Suprapubic skin (tissue), 4 donors: ENCODE results near the gene NR1H2. TPM values are rescaled to one million over a fixed set of nuclear protein-coding genes. Genes with fewer than 3 reads are reported as not detected.

Source experiments
- DNase-seq, 2 donors: peaks; one replicate each; pipeline ENCODE4 v3.0.0-alpha.2; 2019; ENCODE audit warnings: low spot score in 2 of 2
- H3K27ac ChIP-seq: fragments of 200-600 bp; sonication (generic); one replicate; pipeline ENCODE4 v1.5.1; 2019
- H3K27me3 ChIP-seq: fragments of 200-600 bp; sonication (generic); one replicate; pipeline ENCODE4 v1.5.1; 2019
- H3K36me3 ChIP-seq: fragments of 200-600 bp; sonication (generic); one replicate; pipeline ENCODE4 v1.5.1; 2019
- H3K4me1 ChIP-seq: fragments of 200-600 bp; sonication (generic); one replicate; pipeline ENCODE4 v1.5.1; 2019
- H3K4me3 ChIP-seq: fragments of 200-600 bp; sonication (generic); one replicate; pipeline ENCODE4 v1.5.1; 2019; ENCODE audit warnings: mild to moderate bottlenecking
- H3K9me3 ChIP-seq: fragments of 200-600 bp; sonication (generic); one replicate; pipeline ENCODE4 v1.5.1; 2019
- EP300 ChIP-seq: sonication (generic); formaldehyde crosslinking; IDR thresholded peaks from one replicate; pipeline ENCODE4 v1.6.1; 2017; ENCODE audit warnings: antibody characterized with exemption
- POLR2A ChIP-seq, 2 donors: fragments of 450-650 bp; IDR thresholded peaks; one replicate each; pipeline ENCODE4 v1.6.1; 2017; ENCODE audit warnings: antibody characterized with exemption in 2 of 2, mild to moderate bottlenecking in 2 of 2, moderate library complexity in 2 of 2
- POLR2AphosphoS5 ChIP-seq, 3 donors: sonication (generic); formaldehyde crosslinking; IDR thresholded peaks; one replicate each; pipeline ENCODE4 v1.6.1; 2017; ENCODE audit warnings: antibody characterized with exemption in 3 of 3
- WGBS: methylation state at CpG from one replicate; pipeline ENCODE4 v1.1.5; 2018; 5-methylcytosine and 5-hydroxymethylcytosine counted together
- total RNA-seq, 4 donors: library from RNA; depleted of rRNA; stranded (reverse); fragments of >200 nt; gene quantifications; one replicate each; pipeline ENCODE4 v1.1.0, GENCODE V29; 2016
- TF ChIP-seq, protein P1 (sequence below), 2 donors: fragments of 200-600 bp in 1 of 2; fragments of 450-650 bp in 1 of 2; sonication (generic) in 1 of 2; IDR thresholded peaks; one replicate each; pipeline ENCODE4 v1.5.1; 2016 to 2019; ENCODE audit warnings: antibody characterized with exemption in 2 of 2, mild to moderate bottlenecking in 1 of 2, moderate library complexity in 1 of 2

Gene NR1H2
- total RNA-seq, 4 donors from 2014 or later: 80.6 to 94.7 (median 88.9) TPM

DNA sequence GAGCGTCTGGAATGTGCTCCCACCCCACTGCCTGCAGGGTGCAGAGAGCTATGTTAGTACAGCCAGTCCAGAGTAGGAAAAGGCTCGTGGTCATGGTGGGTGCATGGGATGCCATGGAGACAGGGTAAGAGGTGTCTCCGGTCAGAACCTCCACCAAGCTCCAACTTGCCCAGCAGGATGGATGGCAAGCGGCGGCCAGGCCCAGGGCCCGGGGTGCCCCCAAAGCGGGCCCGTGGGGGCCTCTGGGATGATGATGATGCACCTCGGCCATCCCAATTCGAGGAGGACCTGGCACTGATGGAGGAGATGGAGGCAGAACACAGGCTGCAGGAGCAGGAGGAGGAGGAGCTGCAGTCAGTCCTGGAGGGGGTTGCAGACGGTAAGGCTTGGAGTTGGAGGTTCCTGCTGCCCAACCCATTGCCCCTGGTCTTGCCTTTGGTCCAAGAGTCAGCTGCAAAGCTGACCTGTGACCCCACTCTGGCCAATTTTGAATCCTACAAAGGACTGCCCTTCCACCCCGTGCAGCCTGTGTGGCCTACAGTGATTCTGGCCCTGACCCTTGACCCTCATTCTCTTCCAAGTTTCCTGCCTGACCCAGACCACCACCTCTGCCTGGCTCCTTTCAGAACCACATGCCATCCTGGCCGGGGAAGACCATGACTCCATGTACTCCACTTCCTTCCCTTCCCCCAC, 22.6 kb downstream of the NR1H2 start:
- H3K4me3 ChIP-seq: no peak overlapping the region
- H3K9me3 ChIP-seq: no peaks in the 10 kb centered on the region
- H3K27me3 ChIP-seq: no peaks in the 10 kb centered on the region
- no peak for DNase-seq
- H3K4me1 ChIP-seq: no peaks in the 10 kb centered on the region
- WGBS: 86% methylated on average over 8 of the region's 13 CpGs
- H3K27ac ChIP-seq: no peak overlapping the region
- peaks cover 27% of the 10 kb centered on the region for H3K36me3 ChIP-seq
- TF ChIP-seq, protein P1, sequence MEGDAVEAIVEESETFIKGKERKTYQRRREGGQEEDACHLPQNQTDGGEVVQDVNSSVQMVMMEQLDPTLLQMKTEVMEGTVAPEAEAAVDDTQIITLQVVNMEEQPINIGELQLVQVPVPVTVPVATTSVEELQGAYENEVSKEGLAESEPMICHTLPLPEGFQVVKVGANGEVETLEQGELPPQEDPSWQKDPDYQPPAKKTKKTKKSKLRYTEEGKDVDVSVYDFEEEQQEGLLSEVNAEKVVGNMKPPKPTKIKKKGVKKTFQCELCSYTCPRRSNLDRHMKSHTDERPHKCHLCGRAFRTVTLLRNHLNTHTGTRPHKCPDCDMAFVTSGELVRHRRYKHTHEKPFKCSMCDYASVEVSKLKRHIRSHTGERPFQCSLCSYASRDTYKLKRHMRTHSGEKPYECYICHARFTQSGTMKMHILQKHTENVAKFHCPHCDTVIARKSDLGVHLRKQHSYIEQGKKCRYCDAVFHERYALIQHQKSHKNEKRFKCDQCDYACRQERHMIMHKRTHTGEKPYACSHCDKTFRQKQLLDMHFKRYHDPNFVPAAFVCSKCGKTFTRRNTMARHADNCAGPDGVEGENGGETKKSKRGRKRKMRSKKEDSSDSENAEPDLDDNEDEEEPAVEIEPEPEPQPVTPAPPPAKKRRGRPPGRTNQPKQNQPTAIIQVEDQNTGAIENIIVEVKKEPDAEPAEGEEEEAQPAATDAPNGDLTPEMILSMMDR (IDR thresholded peaks at IDR 0.05): no peak

DNA sequence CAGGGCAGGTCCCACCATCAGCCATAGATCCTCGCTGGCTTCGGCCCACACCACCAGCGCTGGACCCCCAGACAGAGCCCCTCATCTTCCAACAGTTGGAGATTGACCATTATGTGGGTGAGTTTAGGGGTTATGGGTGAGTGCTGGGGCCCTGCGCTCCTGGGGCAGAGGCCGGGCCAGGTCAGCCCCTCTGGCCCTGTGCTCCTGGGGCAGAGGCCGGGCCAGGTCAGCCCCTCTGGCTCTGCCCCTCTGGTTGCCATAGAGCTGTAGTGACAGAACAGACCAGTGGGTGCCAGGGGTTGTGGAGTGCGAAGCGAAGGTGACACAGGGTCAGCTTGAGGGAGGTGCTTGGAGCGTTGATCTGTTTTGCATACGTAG, 23.1 kb downstream of the NR1H2 start:
- no peaks in the 10 kb centered on the region for H3K27me3 ChIP-seq
- 92% methylated on average over 10 of the region's 10 CpGs for WGBS
- TF ChIP-seq POLR2AphosphoS5 (IDR thresholded peaks at IDR 0.05) (no peak), EP300 (no peak), POLR2A (IDR thresholded peaks at IDR 0.05) (no peak)
- TF ChIP-seq, protein P1 (IDR thresholded peaks at IDR 0.05): no peak
- DNase-seq: no peak
- H3K36me3 ChIP-seq: peaks cover 32% of the 10 kb centered on the region
- no peaks in the 10 kb centered on the region for H3K4me1 ChIP-seq
- no peak overlapping the region for H3K4me3 ChIP-seq
- no peak overlapping the region for H3K27ac ChIP-seq
- no peaks in the 10 kb centered on the region for H3K9me3 ChIP-seq

DNA sequence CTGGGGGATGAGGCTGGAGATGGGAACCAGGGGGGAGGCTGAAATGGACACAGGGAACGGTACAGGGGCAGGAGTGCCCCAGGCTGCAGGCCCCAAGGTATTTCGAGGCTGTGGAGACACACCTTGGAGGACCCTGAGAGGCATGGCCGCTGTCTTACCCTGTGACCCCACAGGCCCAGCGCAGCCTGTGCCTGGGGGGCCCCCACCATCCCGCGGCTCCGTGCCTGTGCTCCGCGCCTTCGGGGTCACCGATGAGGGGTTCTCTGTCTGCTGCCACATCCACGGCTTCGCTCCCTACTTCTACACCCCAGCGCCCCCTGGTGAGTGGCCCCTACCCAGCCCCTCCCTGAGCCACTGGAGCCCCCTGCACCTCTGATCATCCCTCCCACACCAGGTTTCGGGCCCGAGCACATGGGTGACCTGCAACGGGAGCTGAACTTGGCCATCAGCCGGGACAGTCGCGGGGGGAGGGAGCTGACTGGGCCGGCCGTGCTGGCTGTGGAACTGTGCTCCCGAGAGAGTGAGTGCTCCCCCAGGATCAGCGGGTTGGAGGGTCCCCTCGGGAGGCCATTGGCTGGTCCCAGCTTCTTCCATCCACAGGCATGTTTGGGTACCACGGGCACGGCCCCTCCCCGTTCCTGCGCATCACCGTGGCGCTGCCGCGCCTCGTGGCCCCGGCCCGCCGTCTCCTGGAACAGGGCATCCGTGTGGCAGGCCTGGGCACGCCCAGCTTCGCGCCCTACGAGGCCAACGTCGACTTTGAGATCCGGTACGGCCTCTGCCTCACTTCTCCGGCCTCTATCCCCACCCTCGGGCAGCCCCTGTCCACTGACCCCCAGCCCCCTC, 25.6 kb downstream of the NR1H2 start:
- no peaks in the 10 kb centered on the region for H3K27me3 ChIP-seq
- WGBS: 95% methylated on average over 47 of the region's 48 CpGs
- no peaks in the 10 kb centered on the region for H3K4me1 ChIP-seq
- DNase-seq: no peak
- H3K4me3 ChIP-seq: no peak overlapping the region
- H3K36me3 ChIP-seq: peaks cover 38% of the 10 kb centered on the region
- H3K27ac ChIP-seq: no peak overlapping the region
- H3K9me3 ChIP-seq: no peaks in the 10 kb centered on the region
- TF ChIP-seq EP300 (no peak), POLR2AphosphoS5 (IDR thresholded peaks at IDR 0.05) (no peak), POLR2A (IDR thresholded peaks at IDR 0.05) (no peak)
- TF ChIP-seq, protein P1 (IDR thresholded peaks at IDR 0.05): no peak

DNA sequence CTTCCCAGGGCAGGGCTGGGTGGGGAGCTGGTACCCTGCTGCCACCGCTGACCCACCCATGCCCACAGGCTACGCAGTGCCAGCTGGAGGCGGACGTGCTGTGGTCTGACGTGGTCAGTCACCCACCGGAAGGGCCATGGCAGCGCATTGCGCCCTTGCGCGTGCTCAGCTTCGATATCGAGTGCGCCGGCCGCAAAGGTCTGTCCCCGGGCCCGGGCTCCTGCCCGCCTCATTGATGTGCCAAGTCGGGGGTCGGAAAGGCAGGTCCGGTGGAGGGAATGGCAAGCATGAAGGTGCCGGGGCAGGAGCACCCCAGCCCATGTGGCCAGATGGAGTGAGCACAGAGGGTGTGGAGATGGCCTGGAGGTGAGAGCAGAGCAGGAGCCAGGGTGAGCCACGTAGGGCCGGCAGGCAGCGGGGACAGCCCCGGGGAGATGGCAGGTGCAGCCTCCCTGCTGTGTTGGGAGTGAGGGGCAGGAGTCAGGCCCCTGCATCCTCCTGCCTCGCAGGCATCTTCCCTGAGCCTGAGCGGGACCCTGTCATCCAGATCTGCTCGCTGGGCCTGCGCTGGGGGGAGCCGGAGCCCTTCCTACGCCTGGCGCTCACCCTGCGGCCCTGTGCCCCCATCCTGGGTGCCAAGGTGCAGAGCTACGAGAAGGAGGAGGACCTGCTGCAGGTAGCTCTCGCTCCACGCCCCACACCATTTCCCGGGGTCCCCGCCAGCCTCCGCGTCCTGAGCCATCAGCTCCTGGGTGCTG, 26.5 kb downstream of the NR1H2 start:
- no peak for DNase-seq
- WGBS: 95% methylated on average over 31 of the region's 41 CpGs
- H3K9me3 ChIP-seq: no peaks in the 10 kb centered on the region
- H3K27me3 ChIP-seq: no peaks in the 10 kb centered on the region
- peaks cover 44% of the 10 kb centered on the region for H3K36me3 ChIP-seq
- no peak overlapping the region for H3K27ac ChIP-seq
- no peaks in the 10 kb centered on the region for H3K4me1 ChIP-seq
- no peak overlapping the region for H3K4me3 ChIP-seq
- no peak for TF ChIP-seq POLR2AphosphoS5 (IDR thresholded peaks at IDR 0.05)
- no peak for TF ChIP-seq EP300
- no peak for TF ChIP-seq POLR2A (IDR thresholded peaks at IDR 0.05)
- TF ChIP-seq, protein P1 (IDR thresholded peaks at IDR 0.05): no peak
